ENCODE results near the gene KRT79.
"Not testable (repeated sequence)": the region's sequence is repeated elsewhere in the genome, so short reads cannot be mapped to it uniquely, and the experiment has no call there.

Gene KRT79

DNA sequence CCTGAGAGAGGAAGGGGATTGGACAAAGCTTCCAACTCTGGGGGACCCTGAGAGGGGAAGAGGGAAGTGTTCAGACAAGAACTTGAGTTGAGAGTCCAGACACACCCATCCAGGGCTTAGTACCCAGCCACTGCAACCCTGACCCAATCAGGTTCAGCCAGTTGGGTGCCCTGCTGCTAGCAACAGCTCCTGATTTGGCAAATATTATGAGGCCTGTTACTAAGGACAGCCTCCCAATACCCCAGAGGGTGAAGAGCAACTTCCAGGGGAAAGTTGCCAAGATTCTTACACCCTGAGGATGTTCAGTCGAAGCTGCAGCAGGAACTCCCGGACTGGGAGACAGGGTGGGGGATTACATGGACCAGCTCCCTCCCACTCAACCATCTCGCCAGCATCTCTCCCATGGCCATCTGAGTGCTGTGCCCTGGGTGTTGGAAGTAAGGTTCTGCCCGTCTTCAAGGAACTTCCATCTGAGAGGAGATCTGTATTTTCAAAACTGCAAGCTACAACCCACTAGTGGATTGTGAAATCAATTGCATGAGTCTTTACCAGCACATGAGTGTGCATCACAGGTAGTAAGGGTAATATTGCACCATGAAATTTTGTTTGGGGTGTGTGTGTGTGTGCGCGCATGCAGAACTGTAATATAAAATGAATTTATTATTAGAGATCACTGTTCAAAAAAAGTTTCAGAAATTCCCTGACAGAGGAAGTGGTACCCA is 26.2 kb upstream of the KRT79 start:
- no peak for DNase-seq (ENCODE audit: low spot score)

DNA sequence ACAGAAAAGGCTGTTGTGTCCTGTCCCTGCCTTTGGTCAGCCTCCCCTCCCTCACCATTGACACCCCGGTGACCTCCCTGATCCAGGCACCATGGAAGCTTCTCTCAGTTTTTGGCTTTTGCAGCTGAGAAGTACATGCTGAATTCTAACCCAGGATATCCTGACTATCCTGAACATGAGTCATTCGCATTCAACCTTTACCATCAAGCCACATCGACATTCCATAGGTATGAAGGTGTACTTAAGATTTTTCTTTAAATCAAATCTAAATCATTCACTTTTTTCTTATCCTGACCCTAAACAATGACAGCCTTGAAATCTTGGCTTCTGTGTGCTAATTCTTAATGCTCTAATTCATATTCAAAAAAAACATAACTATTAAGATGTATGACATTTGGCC is 23.4 kb upstream of the KRT79 start:
- DNase-seq (ENCODE audit: low spot score) = no peak

DNA sequence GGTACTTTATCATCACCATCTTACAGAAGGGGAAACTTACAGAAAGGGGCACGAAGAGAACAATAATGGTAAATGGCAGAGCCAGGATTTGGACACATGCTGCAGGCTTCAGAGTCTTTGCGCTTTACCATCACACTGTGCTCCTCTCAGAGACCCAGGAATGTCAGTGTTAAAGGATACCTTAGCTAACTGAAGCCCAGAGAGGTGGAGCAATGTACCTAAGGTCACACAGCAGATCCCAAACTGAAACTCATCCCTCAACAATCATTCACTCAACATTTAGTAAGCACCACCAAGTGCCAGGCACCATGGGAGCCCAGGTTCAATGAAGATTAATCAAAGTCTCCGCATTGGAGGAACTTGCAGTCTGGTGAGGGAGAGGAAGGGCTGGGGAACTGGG is 22.7 kb upstream of the KRT79 start:
- no peak for DNase-seq (ENCODE audit: low spot score)

DNA sequence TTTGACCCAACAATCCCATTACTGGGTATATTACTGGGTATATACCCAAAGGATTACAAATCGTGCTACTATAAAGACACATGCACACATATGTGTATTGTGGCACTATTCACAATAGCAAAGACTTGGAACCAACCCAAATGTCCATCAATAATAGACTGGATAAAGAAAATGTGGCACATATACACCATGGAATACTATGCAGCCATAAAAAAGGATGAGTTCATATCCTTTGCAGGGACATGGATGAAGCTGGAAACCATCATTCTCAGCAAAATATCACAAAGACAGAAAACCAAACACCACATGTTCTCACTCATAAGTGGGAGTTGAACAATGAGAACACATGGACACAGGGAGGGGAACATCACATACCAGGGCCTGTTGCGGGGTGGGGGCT is 22.0 kb upstream of the KRT79 start:
- DNase-seq (ENCODE audit: low spot score) = not testable (repeated sequence)

DNA sequence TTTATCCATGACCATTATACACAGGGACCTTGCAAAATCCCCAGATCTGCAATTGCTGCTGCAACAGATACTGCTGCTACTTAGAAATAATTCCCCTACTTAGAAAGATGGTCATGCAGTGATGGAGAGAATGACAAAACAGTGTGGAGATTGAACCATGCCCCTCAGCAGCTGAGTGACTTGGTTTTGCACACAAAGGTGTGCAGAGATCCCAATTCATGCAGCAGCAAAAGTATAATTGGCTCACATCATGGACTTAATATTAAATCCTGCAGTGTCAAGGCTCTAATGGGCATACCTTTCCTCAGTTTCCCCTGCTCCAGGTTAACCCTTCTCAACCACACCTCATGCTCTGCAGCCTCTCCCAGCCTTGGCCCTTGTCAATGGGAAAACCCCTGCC is 17.7 kb upstream of the KRT79 start:
- DNase-seq (ENCODE audit: low spot score) = no peak

DNA sequence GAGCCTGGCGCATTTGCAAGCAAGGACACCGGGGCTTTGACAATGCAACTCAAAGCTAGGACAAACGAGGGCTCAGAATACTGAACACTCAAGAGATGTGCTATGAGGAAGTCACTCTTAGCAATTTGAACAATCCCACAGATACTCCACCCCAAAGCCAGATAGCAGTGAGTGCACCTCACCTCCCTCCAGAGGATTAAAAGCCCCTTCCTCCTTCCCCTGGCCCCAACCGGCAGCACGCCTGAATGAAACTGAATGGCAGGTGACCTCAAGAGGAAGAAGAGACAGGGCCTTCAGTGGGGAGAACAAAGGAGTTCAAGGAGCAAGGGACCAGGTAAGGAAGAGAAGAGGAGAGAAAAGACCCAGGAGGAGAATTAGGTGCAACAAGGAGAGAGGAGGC is 16.6 kb upstream of the KRT79 start:
- DNase-seq (ENCODE audit: low spot score) = no peak

DNA sequence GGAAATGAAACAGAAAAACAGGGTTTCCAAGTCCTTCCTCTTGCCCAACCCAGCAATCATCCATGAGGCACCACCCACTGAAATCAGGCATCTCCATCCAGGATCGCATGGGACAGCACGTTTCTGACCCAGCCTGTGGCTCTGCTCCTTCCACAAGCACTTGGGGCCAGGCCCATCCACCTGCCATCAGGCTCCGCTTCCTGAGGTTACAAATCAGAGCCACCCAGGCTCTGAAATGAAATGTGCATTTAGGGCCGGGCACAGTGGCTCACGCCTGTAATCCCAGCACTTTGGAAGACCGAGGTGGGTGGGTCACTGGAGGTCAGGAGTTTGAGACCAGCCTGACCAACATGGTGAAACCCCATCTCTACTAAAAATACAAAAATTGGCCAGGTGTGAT is 15.4 kb upstream of the KRT79 start:
- no peak for DNase-seq (ENCODE audit: low spot score)

DNA sequence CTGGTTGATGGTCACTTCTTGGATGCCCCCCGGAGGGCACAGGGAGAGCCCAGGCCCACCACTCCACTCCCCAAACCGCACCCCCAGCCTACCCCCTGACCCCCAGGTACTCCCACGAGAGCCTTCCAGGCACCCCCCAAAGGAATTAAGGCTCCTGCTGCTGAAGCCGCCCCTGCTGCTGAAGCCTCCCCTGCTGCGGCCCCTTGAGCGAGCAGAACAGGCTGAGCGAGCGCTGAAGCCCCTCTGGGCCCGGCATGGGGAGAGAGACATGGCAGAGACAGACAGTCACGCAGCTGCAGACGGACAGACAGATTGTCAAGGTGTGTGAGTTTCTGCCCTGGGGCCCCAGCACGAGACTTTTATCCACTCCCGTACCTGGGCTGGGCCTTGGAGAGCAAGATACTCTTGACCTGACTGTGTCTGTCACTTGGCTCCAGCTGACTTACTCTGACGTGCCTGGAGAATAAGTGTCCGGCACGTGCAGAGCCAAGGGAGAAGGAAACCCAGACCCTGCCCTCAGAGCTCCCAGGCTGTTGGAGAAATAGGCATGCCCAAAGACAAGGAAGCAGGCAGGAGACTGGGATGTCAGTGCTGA is 14.6 kb upstream of the KRT79 start, which contains the start of gene KRT78:
KRT78 (minus strand) TSS at position 334 of the 595 bp plus-strand sequence; CDS start at position 270, 64 bp downstream.
- no peak for DNase-seq (ENCODE audit: low spot score)

DNA sequence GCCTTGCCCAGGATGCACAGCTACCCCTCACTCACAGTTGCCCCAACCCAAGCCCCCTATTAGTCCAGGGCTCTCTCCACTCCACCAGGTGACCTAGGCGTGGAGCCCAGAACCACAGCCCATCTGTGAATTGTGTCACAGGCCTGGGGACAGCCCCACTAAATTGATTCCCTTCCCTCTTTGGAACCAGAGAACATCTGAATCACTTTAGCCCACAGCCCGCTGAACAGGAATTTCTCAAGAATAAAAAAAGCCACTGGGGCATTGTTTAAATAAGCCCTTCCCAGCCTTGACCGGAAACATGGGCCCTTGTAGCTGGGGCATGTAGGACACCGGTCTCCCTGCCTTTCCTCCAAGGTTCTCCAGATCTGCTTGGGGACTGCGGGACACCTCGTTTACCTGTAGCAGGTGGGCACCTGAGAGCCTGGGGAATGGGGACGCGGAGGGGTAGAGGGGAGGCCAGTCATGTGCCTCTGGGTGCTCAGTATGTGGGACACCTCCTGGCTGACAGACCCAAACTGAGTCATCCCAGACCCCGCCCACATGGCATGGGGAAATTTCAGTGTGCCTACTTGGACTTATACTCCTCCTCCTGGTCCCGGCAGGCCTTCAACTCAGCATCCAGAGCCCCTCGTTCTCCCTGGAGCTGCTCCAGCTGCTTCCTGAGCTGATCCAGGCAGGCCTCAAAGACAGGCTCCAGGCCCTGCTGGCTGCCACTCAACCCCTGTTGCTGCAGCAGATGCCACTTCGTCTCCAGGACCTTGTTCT is 13.4 kb upstream of the KRT79 start:
- DNase-seq (ENCODE audit: low spot score) = no peak

DNA sequence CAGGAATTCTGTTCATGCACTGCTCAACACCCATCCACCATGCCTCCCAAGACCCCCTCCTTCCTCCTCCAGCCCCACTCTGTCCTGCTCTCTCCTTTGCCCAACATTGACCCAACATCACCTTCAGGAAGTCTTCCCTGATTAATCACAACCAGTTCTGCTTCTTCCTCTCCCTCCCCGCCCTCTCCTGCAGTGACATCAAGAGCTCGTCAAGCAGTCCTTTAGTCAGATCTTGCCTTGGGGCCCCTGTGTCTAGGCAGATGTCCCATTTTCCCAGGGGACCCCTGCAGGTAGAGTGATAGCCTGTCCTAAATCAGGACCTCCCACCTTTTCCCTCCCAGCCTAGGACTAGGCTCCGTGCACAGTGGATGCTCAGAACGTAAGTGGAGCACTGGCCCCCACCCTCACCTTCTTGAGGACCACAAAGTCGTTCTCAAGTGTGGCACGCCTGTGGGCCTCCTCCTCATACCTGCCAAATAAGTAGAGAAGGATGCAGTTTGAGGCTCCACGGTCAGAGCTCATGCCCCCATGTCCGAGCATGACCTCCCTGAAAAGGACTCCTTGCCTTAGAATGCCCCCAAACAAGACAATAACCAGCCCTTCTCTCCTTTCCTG is 12.4 kb upstream of the KRT79 start:
- DNase-seq (ENCODE audit: low spot score) = no peak

DNA sequence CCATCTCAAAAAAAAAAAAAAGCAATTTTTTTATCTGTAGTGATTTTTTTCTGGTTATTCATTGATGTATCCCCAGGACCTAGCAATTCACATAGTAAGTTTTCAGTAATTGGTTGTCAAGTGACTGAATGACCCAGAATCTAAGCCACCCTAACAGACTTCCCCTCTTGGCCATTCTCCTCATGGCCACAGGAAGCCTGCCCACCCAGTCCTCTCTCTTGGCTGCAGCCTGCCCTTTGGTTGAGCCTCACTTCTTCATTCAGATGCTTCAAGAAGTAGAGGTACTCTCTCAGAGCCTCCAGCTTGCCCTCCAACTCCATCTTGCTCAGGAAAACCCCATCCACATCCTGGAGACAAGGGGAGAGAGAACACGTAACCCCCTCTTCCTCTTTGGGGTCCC is 11.8 kb upstream of the KRT79 start:
- no peak for DNase-seq (ENCODE audit: low spot score)

DNA sequence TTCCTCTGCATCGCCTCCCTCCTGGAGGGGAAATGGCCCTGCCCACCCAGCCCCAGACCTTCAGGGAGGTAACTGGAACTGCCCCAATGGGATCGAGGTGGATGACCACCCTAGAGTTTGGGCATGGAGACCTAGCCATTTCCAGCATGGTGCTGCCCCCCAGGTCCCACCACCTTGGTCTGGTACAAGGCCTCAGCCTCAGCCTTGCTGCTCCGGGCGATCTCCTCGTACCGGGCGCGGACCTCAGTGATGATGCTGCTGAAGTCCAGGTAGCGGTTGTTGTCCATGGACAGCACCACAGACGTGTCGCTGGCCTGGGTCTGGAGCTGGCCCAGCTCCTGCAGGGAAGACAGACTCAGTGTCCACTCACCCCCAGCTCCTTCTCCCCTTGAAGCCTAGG is 10.3 kb upstream of the KRT79 start:
- DNase-seq (ENCODE audit: low spot score) = no peak

DNA sequence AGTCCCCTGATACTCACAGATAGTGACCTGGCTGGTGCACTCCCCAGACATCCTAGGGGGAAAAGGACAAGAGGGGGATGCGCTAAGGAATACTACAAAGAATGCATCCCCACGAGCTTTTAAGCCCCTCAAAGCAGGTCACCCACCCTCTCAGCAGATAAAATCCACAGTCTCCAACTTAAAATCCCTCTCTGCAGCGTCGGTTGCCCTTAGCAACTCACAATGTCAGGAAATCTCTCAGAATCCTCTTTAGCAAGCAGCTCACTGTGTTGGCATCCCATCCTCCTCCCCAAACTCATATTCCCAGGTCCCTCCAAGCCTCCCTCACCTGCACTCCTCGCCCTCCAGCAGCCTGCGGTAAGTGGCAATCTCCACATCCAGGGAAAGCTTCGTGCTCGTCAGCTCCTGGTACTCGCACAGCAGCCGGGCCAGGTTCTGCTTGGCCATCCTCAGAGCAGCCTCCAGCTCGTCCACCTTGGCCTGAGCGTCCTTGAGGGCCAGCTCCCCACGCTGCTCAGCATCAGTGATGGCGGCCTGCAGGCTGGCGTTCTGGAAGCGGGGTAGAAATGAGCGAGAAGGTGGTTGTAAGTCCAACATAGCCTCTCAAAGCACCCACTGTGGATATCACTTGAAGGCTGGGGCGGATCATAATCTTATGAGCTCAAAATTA is 5.5 kb upstream of the KRT79 start:
- DNase-seq (ENCODE audit: low spot score) = no peak

DNA sequence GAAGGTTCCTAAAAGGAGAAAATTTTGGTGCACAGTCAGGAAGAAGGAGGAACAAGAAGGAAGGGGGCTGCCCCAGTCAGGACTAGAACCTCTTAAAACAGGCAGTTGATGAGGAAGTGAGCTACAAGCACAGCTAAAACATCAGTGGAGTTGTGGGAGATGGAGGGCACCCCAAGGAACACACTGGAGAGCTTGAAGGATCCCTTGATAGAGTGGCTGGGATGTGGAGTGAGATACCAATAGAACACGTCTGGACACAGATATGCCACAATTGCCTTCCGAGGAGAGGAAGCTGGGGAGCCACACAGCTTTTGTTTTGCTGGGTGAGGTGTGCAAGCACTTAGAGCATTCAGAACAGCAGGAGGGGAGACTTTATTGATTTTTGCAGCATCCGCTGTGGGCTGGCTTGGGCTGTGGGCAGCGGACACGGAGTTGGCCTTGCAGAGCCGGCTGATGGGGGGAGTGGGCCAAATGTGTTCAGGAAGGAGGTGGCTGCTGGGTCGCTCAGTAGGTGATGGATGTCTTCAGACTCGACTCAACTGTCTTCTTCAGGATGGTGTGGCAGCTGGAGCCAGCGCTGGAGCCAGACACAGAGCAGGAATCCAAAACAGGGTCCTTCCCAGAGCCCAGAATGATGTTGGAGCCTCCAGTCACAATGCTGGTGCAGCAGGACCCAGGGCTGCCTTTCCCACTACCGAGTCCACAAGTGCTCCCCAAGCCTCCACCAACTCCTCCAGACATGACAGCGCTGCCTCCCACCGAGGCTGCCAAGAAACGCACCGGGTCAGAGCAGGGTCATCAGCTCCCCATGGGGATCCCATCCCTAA is 4.7 kb upstream of the KRT79 start:
- DNase-seq (ENCODE audit: low spot score) = no peak

DNA sequence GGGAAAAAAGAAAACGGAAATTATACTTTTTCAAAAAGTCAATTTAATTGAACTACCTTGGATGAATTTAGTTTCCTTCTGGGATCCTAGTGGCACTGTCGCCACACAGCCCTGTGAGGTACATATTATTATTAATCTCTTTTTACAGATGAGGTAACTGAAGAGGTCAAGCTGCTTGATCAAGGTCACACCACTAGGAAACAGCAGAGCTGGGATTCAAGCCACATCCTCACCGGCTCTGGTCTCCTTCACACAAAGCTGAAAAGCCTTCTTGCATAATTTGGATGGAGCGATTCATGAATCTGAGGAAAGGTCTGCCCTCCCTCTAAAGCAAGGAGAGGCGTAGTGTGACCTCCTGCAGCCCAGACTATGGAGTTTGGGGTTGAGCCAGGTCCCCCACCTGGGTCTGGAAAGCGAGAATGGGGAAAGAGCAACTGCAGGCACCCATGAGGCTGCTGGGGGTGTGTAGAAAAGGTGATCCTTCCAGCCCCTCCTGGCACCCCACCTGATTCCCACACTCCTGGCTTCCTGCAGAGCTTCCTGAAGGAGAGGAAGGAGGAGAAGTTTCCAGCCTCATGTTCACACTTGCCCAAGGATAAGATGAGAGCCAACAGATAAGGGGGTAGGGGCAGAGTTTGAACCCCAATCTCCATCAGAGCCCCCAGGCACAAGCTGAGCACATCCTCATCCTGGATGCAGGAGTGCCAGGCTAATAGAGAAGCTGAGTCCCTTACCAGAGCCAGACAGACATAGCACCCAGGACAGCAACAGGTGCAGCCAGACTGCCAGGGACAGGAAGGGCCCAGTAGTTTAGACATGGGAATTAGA is 3.9 kb upstream of the KRT79 start:
- no peak for DNase-seq (ENCODE audit: low spot score)

DNA sequence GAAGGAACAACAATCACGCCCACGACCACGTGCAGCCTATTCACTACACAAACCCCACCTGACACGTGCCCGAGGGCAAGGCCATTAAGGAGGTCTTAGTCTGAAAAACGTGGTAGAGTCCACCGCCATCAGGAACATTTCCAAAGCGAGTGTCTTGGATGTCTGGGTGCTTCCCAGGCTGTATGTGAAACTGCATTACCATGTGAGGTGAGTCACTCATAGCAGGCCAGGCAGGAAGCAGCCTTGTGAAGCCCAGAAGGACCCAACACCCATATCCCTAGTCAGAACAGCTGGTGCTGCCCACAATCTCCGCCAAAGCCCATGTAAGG is 3.3 kb upstream of the KRT79 start:
- no peak for DNase-seq (ENCODE audit: low spot score)

DNA sequence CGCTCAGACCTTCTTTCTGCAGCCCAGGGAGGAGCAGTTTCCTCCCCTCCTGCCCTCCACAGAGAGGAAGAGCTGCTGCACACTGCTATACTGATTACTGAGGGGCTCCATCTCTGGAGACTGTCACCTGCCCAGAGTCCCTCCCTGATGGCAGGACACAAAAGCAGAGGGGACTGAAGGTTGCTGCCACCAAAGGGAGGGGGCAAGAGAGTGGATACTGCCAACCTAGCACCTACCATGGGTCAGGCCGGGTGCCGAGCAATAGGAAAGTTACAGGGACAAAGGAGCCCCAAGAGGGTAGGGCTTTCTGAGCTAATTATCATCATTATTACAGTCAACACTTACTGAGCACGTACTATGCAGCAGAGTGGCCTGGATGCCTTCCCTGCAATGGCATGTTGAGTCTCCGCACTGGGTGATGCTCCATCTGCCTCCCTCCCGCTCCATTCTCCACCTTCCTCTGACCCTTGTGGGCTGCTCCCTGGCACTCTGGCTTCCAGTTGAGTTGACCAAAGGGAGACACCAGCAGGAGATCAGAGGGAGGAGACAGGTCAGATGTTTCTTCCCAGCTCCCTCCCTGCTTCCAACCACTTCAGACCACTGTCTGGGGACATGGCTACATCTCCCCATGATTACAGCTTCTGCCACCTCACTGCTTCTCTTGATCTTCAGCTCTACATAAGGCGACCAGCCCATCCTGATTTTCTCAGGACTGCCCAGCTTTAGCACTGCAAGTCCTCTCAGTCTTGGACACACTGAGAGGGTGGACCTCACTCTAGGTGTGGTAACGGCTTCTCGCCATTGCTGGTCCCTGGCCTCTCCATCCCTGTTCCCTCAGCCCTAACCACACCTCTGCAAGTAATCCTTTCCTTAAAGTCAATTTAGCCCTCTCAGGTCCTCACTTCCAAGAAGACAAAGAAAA is 2.6 kb upstream of the KRT79 start:
- DNase-seq (ENCODE audit: low spot score) = no peak

DNA sequence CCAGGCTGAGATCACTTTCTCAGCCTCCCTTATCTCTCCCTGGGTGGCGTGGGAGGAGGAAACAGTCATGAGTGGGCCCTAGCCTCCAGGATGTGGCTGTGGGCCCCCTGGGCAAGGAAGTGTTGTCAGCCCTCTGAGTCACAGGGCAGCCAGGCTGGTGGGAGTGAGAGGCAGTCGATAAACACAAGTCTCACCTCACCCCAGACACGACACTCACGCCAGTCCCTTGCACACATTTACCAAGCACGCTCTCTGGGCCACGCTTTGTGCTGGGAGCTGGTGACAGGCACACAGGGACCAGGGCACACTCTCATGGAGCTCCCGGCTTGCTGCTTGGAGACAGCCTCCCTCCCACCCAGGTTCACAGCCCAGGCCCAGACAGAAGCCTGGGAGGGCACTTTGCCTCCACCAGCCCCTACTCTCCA is 1.9 kb upstream of the KRT79 start:
- DNase-seq (ENCODE audit: low spot score) = no peak

DNA sequence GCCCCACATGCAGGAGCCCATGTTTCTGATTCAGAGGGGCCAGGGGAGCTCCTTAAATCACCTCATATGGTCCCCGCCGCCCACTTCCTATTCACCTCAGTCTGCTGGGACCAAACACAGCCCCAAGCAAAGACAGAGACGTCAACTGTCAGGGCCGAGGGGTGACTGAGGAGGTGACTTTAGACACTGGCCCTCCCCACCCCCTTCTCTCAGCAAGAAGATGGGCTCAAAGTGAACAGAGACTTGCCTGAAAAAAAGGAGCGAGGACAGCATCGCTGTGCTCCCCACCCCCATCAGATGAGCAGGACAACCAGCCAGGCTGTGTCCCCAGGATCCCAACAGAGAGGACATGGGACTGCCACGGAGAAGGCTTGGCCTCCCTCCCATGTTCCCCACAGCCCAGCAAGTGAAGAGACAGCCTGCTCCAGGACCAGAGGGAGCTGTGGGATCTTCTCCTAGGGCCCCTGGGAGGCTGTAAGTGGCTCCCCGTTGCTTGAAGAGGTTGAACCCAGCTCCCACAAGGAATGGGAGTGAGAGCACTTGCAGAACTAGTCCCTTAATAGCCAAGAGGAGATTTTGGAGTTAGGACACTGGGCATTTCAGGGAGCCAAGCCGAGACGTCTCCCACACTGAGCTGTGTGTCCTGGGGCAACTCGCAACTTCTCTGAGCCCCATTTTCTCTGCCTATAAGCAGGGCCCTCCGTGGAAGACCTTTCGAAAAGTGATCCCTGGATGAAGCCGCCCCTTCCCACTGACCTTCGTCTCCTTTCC is 1.3 kb upstream of the KRT79 start:
- DNase-seq (ENCODE audit: low spot score) = no peak
